ENCODE data around the gene AUTS2. TPM values are rescaled to one million over a fixed set of nuclear protein-coding genes. Genes with fewer than 3 reads are reported as not detected.

The AUTS2 gene
- total RNA-seq, 1 experiment from 2014 or later, result 256 TPM

GRCh38 chr7:70436790-70437350 is 838.6 kb downstream of the AUTS2 start:
- no peak overlapping the region for H4K5ac ChIP-seq (ENCODE audit: insufficient read length, low read depth, low read length)
- DNase-seq, result no peak
- no peaks in the 10 kb centered on the region for H3K27me3 ChIP-seq (ENCODE audit: insufficient read depth, low read length)
- H2AK5ac ChIP-seq (ENCODE audit: insufficient read length, low read length), result no peak overlapping the region
- H2BK5ac ChIP-seq (ENCODE audit: insufficient read length, low read length), result no peak overlapping the region
- 0 out of 7 replicates have a peak overlapping the region, but pooled peaks of 1 of the 3 experiments have one; percentile 7 for H3K27ac Mint-ChIP-seq
- peaks cover 1% of the 10 kb centered on the region; the same call in 1 of the 2 replicates for H3K27me3 Mint-ChIP-seq (ENCODE audit: low read depth)
- no peak overlapping the region for H2AFZ ChIP-seq (ENCODE audit: low read length)
- H3T11ph ChIP-seq (ENCODE audit: low read length), result no peak overlapping the region
- no peaks in the 10 kb centered on the region for H3K4me1 ChIP-seq (ENCODE audit: insufficient read depth, low read length)
- H3K36me3 Mint-ChIP-seq (ENCODE audit: insufficient read depth in 1 of 3, low read depth in 3 of 3), result no peaks in the 10 kb centered on the region
- no peak overlapping the region for H4K91ac ChIP-seq (ENCODE audit: insufficient read length, low read depth, low read length)
- no peak overlapping the region for H3K56ac ChIP-seq (ENCODE audit: insufficient read length, low read depth, low read length)
- WGBS (ENCODE audit: extremely low coverage, insufficient read length, low lambda C conversion rate), result no CpG with 5 or more reads among the region's 5 CpGs
- no peak overlapping the region for H2BK15ac ChIP-seq (ENCODE audit: low read depth, low read length)
- H3K4me1 Mint-ChIP-seq, result peaks cover 0 to 5% of the 10 kb centered on the region in 2 experiments; a peak in 1 of 4 replicates
- H3K4me3 Mint-ChIP-seq, result no peak overlapping the region
- H3K79me1 ChIP-seq (ENCODE audit: insufficient read depth, low read depth, low read length, poor library complexity, severe bottlenecking), result no peaks in the 10 kb centered on the region
- TF ChIP-seq, protein P1, sequence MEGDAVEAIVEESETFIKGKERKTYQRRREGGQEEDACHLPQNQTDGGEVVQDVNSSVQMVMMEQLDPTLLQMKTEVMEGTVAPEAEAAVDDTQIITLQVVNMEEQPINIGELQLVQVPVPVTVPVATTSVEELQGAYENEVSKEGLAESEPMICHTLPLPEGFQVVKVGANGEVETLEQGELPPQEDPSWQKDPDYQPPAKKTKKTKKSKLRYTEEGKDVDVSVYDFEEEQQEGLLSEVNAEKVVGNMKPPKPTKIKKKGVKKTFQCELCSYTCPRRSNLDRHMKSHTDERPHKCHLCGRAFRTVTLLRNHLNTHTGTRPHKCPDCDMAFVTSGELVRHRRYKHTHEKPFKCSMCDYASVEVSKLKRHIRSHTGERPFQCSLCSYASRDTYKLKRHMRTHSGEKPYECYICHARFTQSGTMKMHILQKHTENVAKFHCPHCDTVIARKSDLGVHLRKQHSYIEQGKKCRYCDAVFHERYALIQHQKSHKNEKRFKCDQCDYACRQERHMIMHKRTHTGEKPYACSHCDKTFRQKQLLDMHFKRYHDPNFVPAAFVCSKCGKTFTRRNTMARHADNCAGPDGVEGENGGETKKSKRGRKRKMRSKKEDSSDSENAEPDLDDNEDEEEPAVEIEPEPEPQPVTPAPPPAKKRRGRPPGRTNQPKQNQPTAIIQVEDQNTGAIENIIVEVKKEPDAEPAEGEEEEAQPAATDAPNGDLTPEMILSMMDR (conservative IDR thresholded peaks at IDR 0.05), result no peak
- H3K14ac ChIP-seq (ENCODE audit: insufficient read depth, low read length), result no peak overlapping the region
- H2BK120ac ChIP-seq (ENCODE audit: low read depth, low read length, poor library complexity, severe bottlenecking), result no peak overlapping the region
- H2BK20ac ChIP-seq (ENCODE audit: low read depth, low read length, poor library complexity, severe bottlenecking), result no peak overlapping the region
- no peak overlapping the region for H3K18ac ChIP-seq (ENCODE audit: insufficient read length, low read depth, low read length)
- H3K4ac ChIP-seq (ENCODE audit: low read depth, low read length), result no peak overlapping the region
- H3K4me2 ChIP-seq (ENCODE audit: insufficient read depth, insufficient read length, low read length), result no peak overlapping the region
- no peaks in the 10 kb centered on the region for H3K9me3 Mint-ChIP-seq
- no peak overlapping the region for H3K9ac ChIP-seq (ENCODE audit: extremely low read depth, insufficient read length, low read length)
- H3K79me2 ChIP-seq (ENCODE audit: insufficient read depth, low read length), result no peaks in the 10 kb centered on the region
- H3K27ac ChIP-seq (ENCODE audit: insufficient read length, low read depth, low read length), result no peak overlapping the region
- no peaks in the 10 kb centered on the region for H3K23me2 ChIP-seq (ENCODE audit: insufficient read length, low read depth, low read length, poor library complexity, severe bottlenecking)
- H2BK12ac ChIP-seq (ENCODE audit: insufficient read length, low read depth, low read length), result no peak overlapping the region
- H4K8ac ChIP-seq (replicated peaks; ENCODE audit: insufficient read length, low read depth, low read length), result no peak overlapping the region
- H3K9me3 ChIP-seq (ENCODE audit: control insufficient read depth, low read depth, low read length), result no peaks in the 10 kb centered on the region
- H3K23ac ChIP-seq (ENCODE audit: insufficient read length, low read depth, low read length), result no peak overlapping the region
- H4K20me1 ChIP-seq (ENCODE audit: control insufficient read depth, insufficient read depth, insufficient read length), result no peaks in the 10 kb centered on the region

Measured in H9 (cell line).